Activated T-helper 2 cell treated with anti-CD3 and anti-CD28 coated beads, Interferon-gamma antibody, Interleukin-2, Interleukin-4, amounts not matched to agents 10 μg/mL and 5 μg/mL and 100 μg/mL, durations not matched to agents 14 hours and 24 hours and 36 hours (primary cell): Measurements from ENCODE around the gene PHB1. TPM values are rescaled to one million over a fixed set of nuclear protein-coding genes. Genes with fewer than 3 reads are reported as not detected.

Experiments used
- DNase-seq: peaks from one replicate; pipeline ENCODE4 v3.0.0; 2021; ENCODE audit warnings: low spot score
- H3K27ac Mint-ChIP-seq: one replicate; pipeline ENCODE4 v1.8.0; 2021; ENCODE audit warnings: mixed read lengths
- H3K27me3 Mint-ChIP-seq: one replicate; pipeline ENCODE4 v1.8.0; 2021; ENCODE audit warnings: low read depth, mixed read lengths
- H3K36me3 Mint-ChIP-seq: one replicate; pipeline ENCODE4 v1.8.0; 2021; ENCODE audit warnings: low read depth, mixed read lengths
- H3K4me1 Mint-ChIP-seq: one replicate; pipeline ENCODE4 v1.8.0; 2021; ENCODE audit warnings: low read depth, mixed read lengths
- H3K4me3 Mint-ChIP-seq: one replicate; pipeline ENCODE4 v1.8.0; 2021; ENCODE audit warnings: low read depth, mild to moderate bottlenecking, moderate library complexity, mixed read lengths
- H3K9me3 Mint-ChIP-seq: one replicate; pipeline ENCODE4 v1.8.0; 2021; ENCODE audit warnings: mixed read lengths
- intact Hi-C: fragments of 100-400 bp; cut with micrococcal nuclease; formaldehyde crosslinking; loops from one replicate; pipeline ENCODE4 v1.15.1; 2023
- total RNA-seq: library from RNA; stranded (reverse); gene quantifications from 2 replicates; pipeline ENCODE4 v1.2.3, GENCODE V29; 2022

Gene PHB1
- total RNA-seq: 335 and 339 TPM in 2 replicates

- DNase-seq: peak; percentile 93
- H3K36me3 Mint-ChIP-seq: peaks cover 33% of the 10 kb centered on the region
- H3K4me3 Mint-ChIP-seq: peak within 1 kb of the TSS; percentile 99
- no peaks in the 10 kb centered on the region for H3K9me3 Mint-ChIP-seq
- peaks cover 10% of the 10 kb centered on the region for H3K27me3 Mint-ChIP-seq
- peaks cover 10% of the 10 kb centered on the region for H3K4me1 Mint-ChIP-seq
- peak within 1 kb of the TSS; percentile 87 for H3K27ac Mint-ChIP-seq
- intact Hi-C loops: loop anchor here (1.0 to 2.0 kb wide), 4 partner anchors 71 to 374 kb away; partner anchors contain the start of genes KAT7 and SLC35B1
Measured at GRCh38 chr17:49414622-49415350, at the start of gene PHB1. Gene PHB1, minus strand, starts transcription at chr17:49414882. Its CDS starts 1,618 bp downstream, at chr17:49413264.

- H3K36me3 Mint-ChIP-seq: no peaks in the 10 kb centered on the region
- peaks cover 37% of the 10 kb centered on the region for H3K27me3 Mint-ChIP-seq
- no peak for DNase-seq
- H3K4me1 Mint-ChIP-seq: no peaks in the 10 kb centered on the region
- intact Hi-C loops: no loop called here
- H3K9me3 Mint-ChIP-seq: peaks cover 3% of the 10 kb centered on the region
- no peak overlapping the region for H3K4me3 Mint-ChIP-seq
- H3K27ac Mint-ChIP-seq: no peak overlapping the region
Measured at GRCh38 chr17:49464049-49464448, 49.4 kb upstream of the PHB1 start.

GRCh38 chr17:49461580-49461979, 46.9 kb upstream of the PHB1 start:
- no peak overlapping the region for H3K27ac Mint-ChIP-seq
- no peak overlapping the region for H3K4me3 Mint-ChIP-seq
- H3K36me3 Mint-ChIP-seq: no peaks in the 10 kb centered on the region
- H3K9me3 Mint-ChIP-seq: peaks cover 3% of the 10 kb centered on the region
- H3K4me1 Mint-ChIP-seq: no peaks in the 10 kb centered on the region
- DNase-seq: no peak
- H3K27me3 Mint-ChIP-seq: peaks cover 35% of the 10 kb centered on the region
- intact Hi-C loops: no loop called here

- Mint-ChIP-seq H3K27me3 (peaks cover 33% of the 10 kb centered on the region), H3K27ac (no peak overlapping the region), H3K4me1 (no peaks in the 10 kb centered on the region), H3K9me3 (peaks cover 3% of the 10 kb centered on the region), H3K4me3 (no peak overlapping the region), H3K36me3 (no peaks in the 10 kb centered on the region)
- no peak for DNase-seq
- intact Hi-C loops: no loop called here
Measured at GRCh38 chr17:49460401-49460800, 45.7 kb upstream of the PHB1 start.

- Mint-ChIP-seq H3K36me3 (no peaks in the 10 kb centered on the region), H3K27ac (no peak overlapping the region), H3K4me3 (no peak overlapping the region), H3K27me3 (peaks cover 36% of the 10 kb centered on the region), H3K4me1 (no peaks in the 10 kb centered on the region), H3K9me3 (peaks cover 3% of the 10 kb centered on the region)
- intact Hi-C loops: no loop called here
- DNase-seq: no peak
Measured at GRCh38 chr17:49459401-49459984, 44.8 kb upstream of the PHB1 start.

- DNase-seq: no peak
- Mint-ChIP-seq H3K27me3 (peaks cover 36% of the 10 kb centered on the region), H3K4me3 (no peak overlapping the region), H3K9me3 (no peaks in the 10 kb centered on the region), H3K27ac (no peak overlapping the region), H3K36me3 (no peaks in the 10 kb centered on the region), H3K4me1 (no peaks in the 10 kb centered on the region)
- intact Hi-C loops: no loop called here
Measured at GRCh38 chr17:49457564-49458535, 43.2 kb upstream of the PHB1 start.

GRCh38 chr17:49456183-49456965, 41.7 kb upstream of the PHB1 start:
- H3K27ac Mint-ChIP-seq: no peak overlapping the region
- peaks cover 2% of the 10 kb centered on the region for H3K4me1 Mint-ChIP-seq
- H3K27me3 Mint-ChIP-seq: peaks cover 34% of the 10 kb centered on the region
- H3K9me3 Mint-ChIP-seq: no peaks in the 10 kb centered on the region
- H3K4me3 Mint-ChIP-seq: no peak overlapping the region
- H3K36me3 Mint-ChIP-seq: no peaks in the 10 kb centered on the region
- DNase-seq: no peak
- intact Hi-C loops: no loop called here

- Mint-ChIP-seq H3K27ac (no peak overlapping the region), H3K27me3 (peaks cover 30% of the 10 kb centered on the region), H3K4me1 (peaks cover 2% of the 10 kb centered on the region), H3K4me3 (no peak overlapping the region), H3K36me3 (no peaks in the 10 kb centered on the region), H3K9me3 (no peaks in the 10 kb centered on the region)
- intact Hi-C loops: no loop called here
- DNase-seq: no peak
Measured at GRCh38 chr17:49455272-49455861, 40.7 kb upstream of the PHB1 start.

- no peak overlapping the region for H3K4me3 Mint-ChIP-seq
- no peaks in the 10 kb centered on the region for H3K9me3 Mint-ChIP-seq
- intact Hi-C loops: no loop called here
- DNase-seq: no peak
- H3K36me3 Mint-ChIP-seq: no peaks in the 10 kb centered on the region
- no peak overlapping the region for H3K27ac Mint-ChIP-seq
- peaks cover 2% of the 10 kb centered on the region for H3K4me1 Mint-ChIP-seq
- peaks cover 23% of the 10 kb centered on the region for H3K27me3 Mint-ChIP-seq
Measured at GRCh38 chr17:49454050-49454449, 39.4 kb upstream of the PHB1 start.

GRCh38 chr17:49452661-49453060, 38.0 kb upstream of the PHB1 start:
- Mint-ChIP-seq H3K9me3 (no peaks in the 10 kb centered on the region), H3K27me3 (peaks cover 16% of the 10 kb centered on the region), H3K4me3 (no peak overlapping the region), H3K27ac (no peak overlapping the region), H3K4me1 (peaks cover 2% of the 10 kb centered on the region), H3K36me3 (no peaks in the 10 kb centered on the region)
- intact Hi-C loops: no loop called here
- DNase-seq: no peak

- DNase-seq: no peak
- no peak overlapping the region for H3K4me3 Mint-ChIP-seq
- H3K27me3 Mint-ChIP-seq: peaks cover 12% of the 10 kb centered on the region
- H3K4me1 Mint-ChIP-seq: peaks cover 2% of the 10 kb centered on the region
- H3K9me3 Mint-ChIP-seq: no peaks in the 10 kb centered on the region
- no peak overlapping the region for H3K27ac Mint-ChIP-seq
- intact Hi-C loops: no loop called here
- H3K36me3 Mint-ChIP-seq: no peaks in the 10 kb centered on the region
Measured at GRCh38 chr17:49452201-49452600, 37.5 kb upstream of the PHB1 start.

- Mint-ChIP-seq H3K9me3 (no peaks in the 10 kb centered on the region), H3K4me3 (no peak overlapping the region), H3K27me3 (peaks cover 7% of the 10 kb centered on the region), H3K4me1 (peaks cover 2% of the 10 kb centered on the region), H3K36me3 (no peaks in the 10 kb centered on the region), H3K27ac (no peak overlapping the region)
- no peak for DNase-seq
- intact Hi-C loops: no loop called here
Measured at GRCh38 chr17:49450735-49451134, 36.1 kb upstream of the PHB1 start.
